ENCODE measurements around the gene TBC1D14.

TBC1D14 gene

GRCh38 chr4:7026107-7026506, 116.5 kb downstream of the TBC1D14 start:
- DNase-seq: no peak

GRCh38 chr4:7027284-7027683, 117.7 kb downstream of the TBC1D14 start:
- DNase-seq: no peak

GRCh38 chr4:7027913-7028312, 118.3 kb downstream of the TBC1D14 start:
- no peak for DNase-seq

- no peak for DNase-seq
These were observed 119.6 kb downstream of the TBC1D14 start for GRCh38 chr4:7029212-7029611.

GRCh38 chr4:7029921-7030320, 120.3 kb downstream of the TBC1D14 start:
- no peak for DNase-seq

GRCh38 chr4:7030856-7031255, 121.2 kb downstream of the TBC1D14 start:
- no peak for DNase-seq

- no peak for DNase-seq
These were observed 122.2 kb downstream of the TBC1D14 start for GRCh38 chr4:7031558-7032449.

GRCh38 chr4:7032596-7032995, 123.0 kb downstream of the TBC1D14 start:
- DNase-seq: no peak

GRCh38 chr4:7034262-7035081, 124.8 kb downstream of the TBC1D14 start:
- no peak for DNase-seq

- DNase-seq: no peak
These were observed 127.8 kb downstream of the TBC1D14 start for GRCh38 chr4:7037425-7037824.

GRCh38 chr4:7040765-7041164, 131.1 kb downstream of the TBC1D14 start:
- DNase-seq: no peak

GRCh38 chr4:7041246-7041645, 131.6 kb downstream of the TBC1D14 start:
- DNase-seq: no peak

GRCh38 chr4:7041801-7042502, 132.3 kb downstream of the TBC1D14 start:
- DNase-seq: no peak

- DNase-seq: peak; percentile 76
These were observed 133.1 kb downstream of the TBC1D14 start for GRCh38 chr4:7042503-7043283.

- DNase-seq: no peak
These were observed 133.9 kb downstream of the TBC1D14 start, which contains the start of gene TADA2B for GRCh38 chr4:7043284-7044136. TADA2B (plus strand) TSS chr4:7043372; CDS start chr4:7043580, 208 bp downstream.

- no peak for DNase-seq
These were observed 134.7 kb downstream of the TBC1D14 start for GRCh38 chr4:7044137-7044930.

GRCh38 chr4:7045553-7045952, 135.9 kb downstream of the TBC1D14 start:
- DNase-seq: no peak

GRCh38 chr4:7045961-7046921, 136.6 kb downstream of the TBC1D14 start:
- no peak for DNase-seq

- DNase-seq: no peak
These were observed 137.3 kb downstream of the TBC1D14 start for GRCh38 chr4:7046971-7047370.
